Measurements from ENCODE around the gene MITF.
"Not testable (repeated sequence)": the region's sequence is repeated elsewhere in the genome, so short reads cannot be mapped to it uniquely, and the experiment has no call there.

MITF gene

GRCh38 chr3:69787436-69788168 lies 48.3 kb downstream of the MITF start:
- DNase-seq (ENCODE audit: low spot score) = no peak

- DNase-seq (ENCODE audit: low spot score) = no peak
Measured at GRCh38 chr3:69791106-69791505, 51.8 kb downstream of the MITF start.

- no peak for DNase-seq (ENCODE audit: low spot score)
Measured at GRCh38 chr3:69791919-69792399, 52.7 kb downstream of the MITF start.

DNA sequence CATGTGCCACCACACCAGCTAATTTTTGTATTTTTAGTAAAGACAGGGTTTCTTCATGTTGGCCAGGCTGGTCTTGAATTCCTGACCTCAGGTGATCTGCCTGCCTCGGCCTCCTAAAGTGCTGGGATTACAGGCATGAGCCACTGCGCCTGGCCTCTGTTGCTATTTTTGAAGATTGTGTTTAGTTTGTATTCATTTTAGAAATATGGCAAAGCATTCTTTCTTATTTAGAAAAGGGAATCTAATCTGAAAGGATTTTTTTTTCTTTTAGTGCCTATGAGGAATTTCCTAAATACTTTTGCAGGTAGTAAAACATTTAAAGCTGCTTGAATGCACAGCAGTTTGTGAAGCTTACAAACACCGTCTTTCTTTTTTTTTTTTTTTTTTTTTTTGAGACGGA lies 56.9 kb downstream of the MITF start:
- not testable (repeated sequence) for DNase-seq (ENCODE audit: low spot score)

DNA sequence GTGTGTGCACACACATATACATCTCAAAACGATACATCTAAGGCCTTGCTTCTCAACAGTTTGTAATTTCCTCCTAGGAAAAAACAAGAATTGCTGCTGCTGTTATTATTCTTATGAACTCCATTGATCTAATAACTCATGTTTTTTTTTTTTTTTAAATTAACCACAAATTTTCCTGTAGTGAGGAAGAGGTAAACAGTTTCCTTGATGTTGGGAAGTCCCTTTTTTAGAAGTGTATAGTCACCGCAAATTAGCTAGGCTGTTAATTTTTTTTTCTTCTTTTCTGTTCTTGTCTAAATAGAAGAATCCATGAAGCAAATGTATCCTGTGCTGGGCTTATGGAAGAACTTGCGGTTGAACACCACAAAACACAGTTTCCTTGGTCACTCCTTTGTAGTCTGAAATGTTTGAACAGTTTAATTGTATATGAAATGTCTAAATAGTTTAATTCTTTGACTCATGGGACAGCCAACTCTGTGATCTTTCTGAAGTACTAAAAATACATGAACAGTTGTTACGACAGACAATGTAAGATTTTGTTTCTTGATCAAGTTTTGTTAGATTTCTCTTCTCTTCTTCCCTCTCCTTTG lies 64.5 kb downstream of the MITF start:
- DNase-seq (ENCODE audit: low spot score) = no peak

DNA sequence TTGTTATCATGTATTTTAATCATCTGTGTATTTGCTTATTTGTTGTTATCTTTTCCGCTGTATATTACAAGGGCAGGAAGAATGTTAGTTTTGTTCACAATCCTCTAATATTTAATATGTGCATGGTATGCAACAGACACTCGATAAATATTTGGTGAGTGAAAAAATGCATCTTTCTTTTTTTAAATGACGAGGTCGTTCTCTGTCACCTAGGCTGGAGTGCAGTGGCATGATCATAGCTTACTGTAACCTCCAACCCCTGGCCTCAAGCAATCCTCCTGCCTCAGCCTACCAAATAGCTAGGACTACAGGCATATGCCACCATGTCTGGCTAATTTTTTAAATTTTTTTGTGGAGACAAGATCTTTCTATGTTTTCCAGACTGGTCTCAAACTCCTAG lies 66.2 kb downstream of the MITF start:
- DNase-seq (ENCODE audit: low spot score) = no peak

- DNase-seq (ENCODE audit: low spot score) = no peak
Measured at GRCh38 chr3:69806735-69807438, 67.6 kb downstream of the MITF start.

GRCh38 chr3:69807674-69808073 lies 68.4 kb downstream of the MITF start:
- DNase-seq (ENCODE audit: low spot score) = no peak

DNA sequence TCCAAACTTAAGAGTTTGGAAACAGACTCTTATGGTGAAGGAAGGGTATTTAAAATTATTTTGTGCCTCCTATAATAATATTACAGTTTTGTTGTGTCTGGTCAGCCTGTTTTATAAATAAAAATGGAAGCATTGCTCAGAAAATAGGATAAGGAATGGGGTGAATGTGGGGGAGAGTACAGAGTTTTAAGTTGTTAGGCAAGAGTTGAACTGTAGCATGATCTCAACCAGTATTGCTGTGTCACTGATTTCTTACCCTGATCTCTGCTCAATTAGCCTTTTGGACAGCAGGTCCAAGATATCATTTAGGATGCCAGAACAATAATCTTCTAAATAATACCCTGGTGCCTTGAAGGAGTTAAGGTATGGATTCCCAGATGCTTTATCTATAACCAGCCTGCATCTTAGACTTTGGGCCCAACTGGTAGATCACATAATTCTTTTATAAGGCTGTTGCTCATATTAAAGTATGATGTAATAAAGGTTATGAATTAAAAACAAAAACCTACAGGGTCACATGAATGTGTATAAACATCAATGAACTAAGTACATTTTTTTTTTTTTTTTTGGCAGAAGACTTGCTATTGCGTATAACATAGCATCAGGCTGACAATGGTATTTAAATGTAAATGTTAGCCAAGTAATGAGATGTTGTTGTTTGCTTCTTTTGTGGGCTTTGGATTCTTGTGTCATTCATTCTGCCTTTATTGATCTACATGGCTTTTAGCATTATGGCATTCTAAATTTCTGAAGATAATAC lies 70.0 kb downstream of the MITF start:
- DNase-seq (ENCODE audit: low spot score) = no peak

GRCh38 chr3:69811452-69812401 lies 72.5 kb downstream of the MITF start:
- no peak for DNase-seq (ENCODE audit: low spot score)

GRCh38 chr3:69815970-69816369 lies 76.7 kb downstream of the MITF start:
- no peak for DNase-seq (ENCODE audit: low spot score)

DNA sequence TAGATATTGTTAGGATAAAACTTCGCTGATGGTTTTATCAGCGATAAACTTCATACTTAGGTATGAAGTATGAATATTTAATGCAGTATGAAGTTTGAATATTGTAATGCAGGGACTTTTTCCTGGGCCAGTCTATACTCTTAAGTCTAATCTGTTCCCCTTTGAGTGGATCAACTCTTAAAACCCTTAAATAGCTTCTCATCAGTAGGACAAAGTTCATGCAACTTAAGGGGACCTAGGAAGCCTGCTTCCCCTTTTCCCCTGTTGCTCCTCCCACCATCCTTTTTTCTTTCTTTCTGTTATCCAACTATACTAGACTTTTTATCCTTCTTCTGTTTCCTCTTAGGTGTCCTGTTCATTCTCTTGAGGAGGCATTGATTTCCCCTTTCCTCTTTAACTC lies 78.7 kb downstream of the MITF start:
- DNase-seq (ENCODE audit: low spot score) = no peak

- DNase-seq (ENCODE audit: low spot score) = no peak
Measured at GRCh38 chr3:69819282-69819681, 80.0 kb downstream of the MITF start.

GRCh38 chr3:69821133-69821532 lies 81.9 kb downstream of the MITF start:
- no peak for DNase-seq (ENCODE audit: low spot score)

DNA sequence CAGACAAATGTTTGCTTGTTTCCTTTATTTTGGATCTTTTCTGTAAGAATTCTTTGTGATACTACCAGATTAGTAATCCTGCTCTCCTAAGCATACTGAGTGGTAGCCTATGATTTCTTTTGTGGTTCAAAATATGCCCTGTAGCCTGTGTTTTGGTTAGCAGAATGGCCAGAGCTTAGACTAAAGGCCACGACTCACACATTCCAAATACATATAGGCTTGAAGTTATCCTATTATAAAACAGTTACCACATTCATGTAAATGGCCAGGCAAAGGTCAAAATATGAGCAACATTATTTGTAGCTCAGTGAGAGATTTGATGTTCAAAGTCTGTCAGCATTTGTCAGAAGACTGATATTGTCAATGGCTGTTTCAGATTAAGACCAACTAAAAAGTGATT lies 84.5 kb downstream of the MITF start:
- DNase-seq (ENCODE audit: low spot score) = no peak

- no peak for DNase-seq (ENCODE audit: low spot score)
Measured at GRCh38 chr3:69825446-69825845, 86.2 kb downstream of the MITF start.

DNA sequence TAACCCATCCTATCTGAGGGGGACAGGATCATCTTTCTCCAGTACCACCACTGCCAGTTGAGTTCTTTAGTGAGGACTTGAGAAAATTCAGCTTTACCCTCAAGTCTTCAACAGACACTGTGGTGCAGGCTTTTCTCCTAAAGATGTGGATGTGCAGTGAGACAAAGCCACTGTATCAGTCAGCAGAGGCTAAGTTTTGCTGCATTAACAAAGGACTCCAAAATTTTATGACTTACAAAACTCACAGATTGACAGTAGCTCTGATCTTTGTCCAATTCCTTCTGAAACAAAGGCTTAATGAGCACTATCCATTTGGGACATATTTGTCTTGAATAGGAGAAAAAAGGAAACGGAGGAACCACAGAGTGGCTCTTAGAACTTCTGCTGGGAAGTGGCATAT lies 87.9 kb downstream of the MITF start:
- DNase-seq (ENCODE audit: low spot score) = no peak

- DNase-seq (ENCODE audit: low spot score) = no peak
Measured at GRCh38 chr3:69828817-69829216, 89.6 kb downstream of the MITF start.

DNA sequence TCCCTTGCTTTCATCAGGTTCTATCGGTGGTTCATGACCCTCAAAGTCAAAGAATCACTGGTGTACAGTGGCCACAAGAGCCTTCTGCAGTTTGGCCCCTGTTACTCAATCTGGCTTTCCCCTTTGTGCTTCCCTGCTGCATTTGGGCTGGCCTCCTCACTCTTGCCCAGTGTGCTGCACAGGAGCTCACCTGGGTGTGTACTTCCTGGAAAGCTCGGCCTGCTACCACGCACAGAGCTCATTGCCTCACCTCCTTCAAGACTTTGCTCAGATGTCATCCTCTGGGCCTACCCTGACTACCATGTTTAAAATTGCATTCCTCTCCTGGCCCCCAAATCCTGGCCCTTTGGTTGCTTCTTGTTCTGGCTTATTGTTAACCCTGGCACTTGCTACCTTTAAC lies 90.9 kb downstream of the MITF start:
- DNase-seq (ENCODE audit: low spot score) = no peak

GRCh38 chr3:69831737-69832136 lies 92.5 kb downstream of the MITF start:
- DNase-seq (ENCODE audit: low spot score) = no peak

DNA sequence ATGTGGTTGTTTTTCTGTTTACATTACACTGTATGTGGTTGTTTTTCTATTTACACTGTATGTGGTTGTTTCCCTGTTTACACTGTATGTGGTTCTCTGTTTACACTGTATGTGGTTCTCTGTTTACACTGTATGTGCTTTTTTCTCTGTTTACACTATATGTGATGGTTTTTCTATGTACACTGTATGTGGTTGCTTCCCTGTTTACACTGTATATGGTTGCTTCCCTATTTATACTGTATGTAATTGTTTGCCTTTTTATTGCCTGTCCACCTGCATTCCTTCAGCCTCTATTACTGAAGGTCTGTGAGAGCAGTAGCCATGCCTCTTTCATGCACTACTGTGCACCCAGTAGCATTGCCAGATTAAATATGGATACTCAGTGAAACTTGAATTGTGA lies 94.3 kb downstream of the MITF start:
- no peak for DNase-seq (ENCODE audit: low spot score)
